GM10266 (cell line): ENCODE data around the gene VPS16.

ENCODE experiments used
- DNase-seq: peaks from one replicate; pipeline ENCODE4 v3.0.0; 2012; ENCODE audit errors: extremely low spot score
- CTCF ChIP-seq: IDR thresholded peaks from 2 replicates; pipeline ENCODE4 v1.5.1; 2012; ENCODE audit warnings: mild to moderate bottlenecking, low read depth; ENCODE audit not compliant: control insufficient read depth, insufficient read depth; ENCODE audit errors: missing control alignments

VPS16 gene

GRCh38 chr20:2849529-2849928 is 9.0 kb downstream of the VPS16 start:
- TF ChIP-seq CTCF, result no peak
- no peak for DNase-seq

- no peak for TF ChIP-seq CTCF
- DNase-seq, result no peak
Observed at GRCh38 chr20:2851086-2851485, 10.5 kb downstream of the VPS16 start.

GRCh38 chr20:2858591-2858990 is 18.0 kb downstream of the VPS16 start:
- TF ChIP-seq CTCF, result no peak
- DNase-seq, result no peak

- no peak for DNase-seq
- TF ChIP-seq CTCF, result no peak
Observed at GRCh38 chr20:2859330-2860121, 19.0 kb downstream of the VPS16 start.

- DNase-seq, result no peak
- TF ChIP-seq CTCF, result no peak
Observed at GRCh38 chr20:2864626-2865025, 24.1 kb downstream of the VPS16 start.

- no peak for TF ChIP-seq CTCF
- DNase-seq, result no peak
Observed at GRCh38 chr20:2865101-2865500, 24.6 kb downstream of the VPS16 start.

GRCh38 chr20:2865630-2866029 is 25.1 kb downstream of the VPS16 start:
- no peak for TF ChIP-seq CTCF
- no peak for DNase-seq
